K562 (cell line): ENCODE measurements around the gene FRAT2. TPM values are rescaled to one million over a fixed set of nuclear protein-coding genes. Genes with fewer than 3 reads are reported as not detected.

Experiments used
- BCOR ChIP-seq: fragments of 450-650 bp; IDR thresholded peaks from 2 replicates; pipeline ENCODE4 v1.6.1; 2016
- GTF2B ChIP-seq: IDR thresholded peaks from 2 replicates; pipeline ENCODE4 v1.6.1; 2011; ENCODE audit not compliant: insufficient read length; ENCODE audit errors: extremely low read depth
- KAT2B ChIP-seq: IDR thresholded peaks from one replicate; pipeline ENCODE4 v1.6.1; 2012; ENCODE audit warnings: low read depth, mild to moderate bottlenecking, control low read depth, inconsistent platforms, low read length, moderate library complexity
- MCM2 ChIP-seq: fragments of 450-650 bp; IDR thresholded peaks from 2 replicates; pipeline ENCODE4 v1.6.1; 2017; ENCODE audit warnings: low read depth, mild to moderate bottlenecking
- MTA2 ChIP-seq: fragments of 450-650 bp; IDR thresholded peaks from 2 replicates; pipeline ENCODE4 v1.6.1; 2016; ENCODE audit warnings: low read depth
- PHF8 ChIP-seq: fragments of 200-600 bp; sonication (generic); IDR thresholded peaks from 2 replicates; pipeline ENCODE4 v1.6.1; 2012; ENCODE audit warnings: mixed run types, mild to moderate bottlenecking, inconsistent platforms, low read length, moderate library complexity, borderline replicate concordance
- RBM15 ChIP-seq: fragments of 200-400 bp; formaldehyde crosslinking; IDR thresholded peaks from 2 replicates; pipeline ENCODE4 v1.6.1; 2018; ENCODE audit warnings: mild to moderate bottlenecking, low read length, moderate library complexity; ENCODE audit not compliant: insufficient read depth
- RNF2 ChIP-seq: sonication (generic); IDR thresholded peaks from 2 replicates; pipeline ENCODE4 v1.6.1; 2016
- ZEB2 ChIP-seq: fragments of 450-650 bp; IDR thresholded peaks from 2 replicates; pipeline ENCODE4 v1.6.1; 2016
- ZNF408 ChIP-seq: fragments of 250-450 bp; sonication (Bioruptor Pico); IDR thresholded peaks from 2 replicates; pipeline ENCODE4 v1.4.0; 2020; ENCODE audit warnings: low read depth, mild to moderate bottlenecking, moderate library complexity
- ZNF57 ChIP-seq: fragments of 450-650 bp; formaldehyde crosslinking; IDR thresholded peaks from 2 replicates; pipeline ENCODE4 v1.4.0; 2020; ENCODE audit warnings: mild to moderate bottlenecking, moderate library complexity
- polyA plus RNA-seq, 8 experiments: library from polyadenylated mRNA; depleted of rRNA in 4 of 8; stranded (reverse) in 5 of 8; unstranded in 3 of 8; fragments of >200 nt; fragmentation: Nextera tagmentation in 2 of 8; fragmentation: Illumina TruSeq in 1 of 8; extraction: Ambion mirVana in 2 of 8; extraction: Trizol in 1 of 8; gene quantifications; 2 replicates each; pipeline versions ENCODE4 v1.2.1 to v1.2.3, GENCODE V29; 2011 to 2014; ENCODE audit warnings: inconsistent platforms in 1 of 8, missing spikeins in 1 of 8
- total RNA-seq, 7 experiments: library from RNA; depleted of rRNA in 6 of 7; stranded (reverse); fragments of >200 nt in 6 of 7; fragmentation: Illumina TruSeq in 2 of 7; extraction: Trizol in 2 of 7; gene quantifications; 2 replicates each; pipeline versions ENCODE4 v1.2.1 to v1.2.3, GENCODE V29; 2011 to 2021; ENCODE audit warnings: low replicate concordance in 1 of 7
- TF ChIP-seq, protein P1 (sequence below): fragments of 450-650 bp; IDR thresholded peaks from 2 replicates; pipeline ENCODE4 v1.6.1; 2016; ENCODE audit warnings: mild to moderate bottlenecking, moderate library complexity

FRAT2 gene
- total and polyA plus RNA-seq, 9 of the 15 experiments (the other 6 are each of a cell fraction or from before 2014, with no cell fraction given) = 4.3 to 31.7 (median 19.5) TPM

- TF ChIP-seq, protein P1, sequence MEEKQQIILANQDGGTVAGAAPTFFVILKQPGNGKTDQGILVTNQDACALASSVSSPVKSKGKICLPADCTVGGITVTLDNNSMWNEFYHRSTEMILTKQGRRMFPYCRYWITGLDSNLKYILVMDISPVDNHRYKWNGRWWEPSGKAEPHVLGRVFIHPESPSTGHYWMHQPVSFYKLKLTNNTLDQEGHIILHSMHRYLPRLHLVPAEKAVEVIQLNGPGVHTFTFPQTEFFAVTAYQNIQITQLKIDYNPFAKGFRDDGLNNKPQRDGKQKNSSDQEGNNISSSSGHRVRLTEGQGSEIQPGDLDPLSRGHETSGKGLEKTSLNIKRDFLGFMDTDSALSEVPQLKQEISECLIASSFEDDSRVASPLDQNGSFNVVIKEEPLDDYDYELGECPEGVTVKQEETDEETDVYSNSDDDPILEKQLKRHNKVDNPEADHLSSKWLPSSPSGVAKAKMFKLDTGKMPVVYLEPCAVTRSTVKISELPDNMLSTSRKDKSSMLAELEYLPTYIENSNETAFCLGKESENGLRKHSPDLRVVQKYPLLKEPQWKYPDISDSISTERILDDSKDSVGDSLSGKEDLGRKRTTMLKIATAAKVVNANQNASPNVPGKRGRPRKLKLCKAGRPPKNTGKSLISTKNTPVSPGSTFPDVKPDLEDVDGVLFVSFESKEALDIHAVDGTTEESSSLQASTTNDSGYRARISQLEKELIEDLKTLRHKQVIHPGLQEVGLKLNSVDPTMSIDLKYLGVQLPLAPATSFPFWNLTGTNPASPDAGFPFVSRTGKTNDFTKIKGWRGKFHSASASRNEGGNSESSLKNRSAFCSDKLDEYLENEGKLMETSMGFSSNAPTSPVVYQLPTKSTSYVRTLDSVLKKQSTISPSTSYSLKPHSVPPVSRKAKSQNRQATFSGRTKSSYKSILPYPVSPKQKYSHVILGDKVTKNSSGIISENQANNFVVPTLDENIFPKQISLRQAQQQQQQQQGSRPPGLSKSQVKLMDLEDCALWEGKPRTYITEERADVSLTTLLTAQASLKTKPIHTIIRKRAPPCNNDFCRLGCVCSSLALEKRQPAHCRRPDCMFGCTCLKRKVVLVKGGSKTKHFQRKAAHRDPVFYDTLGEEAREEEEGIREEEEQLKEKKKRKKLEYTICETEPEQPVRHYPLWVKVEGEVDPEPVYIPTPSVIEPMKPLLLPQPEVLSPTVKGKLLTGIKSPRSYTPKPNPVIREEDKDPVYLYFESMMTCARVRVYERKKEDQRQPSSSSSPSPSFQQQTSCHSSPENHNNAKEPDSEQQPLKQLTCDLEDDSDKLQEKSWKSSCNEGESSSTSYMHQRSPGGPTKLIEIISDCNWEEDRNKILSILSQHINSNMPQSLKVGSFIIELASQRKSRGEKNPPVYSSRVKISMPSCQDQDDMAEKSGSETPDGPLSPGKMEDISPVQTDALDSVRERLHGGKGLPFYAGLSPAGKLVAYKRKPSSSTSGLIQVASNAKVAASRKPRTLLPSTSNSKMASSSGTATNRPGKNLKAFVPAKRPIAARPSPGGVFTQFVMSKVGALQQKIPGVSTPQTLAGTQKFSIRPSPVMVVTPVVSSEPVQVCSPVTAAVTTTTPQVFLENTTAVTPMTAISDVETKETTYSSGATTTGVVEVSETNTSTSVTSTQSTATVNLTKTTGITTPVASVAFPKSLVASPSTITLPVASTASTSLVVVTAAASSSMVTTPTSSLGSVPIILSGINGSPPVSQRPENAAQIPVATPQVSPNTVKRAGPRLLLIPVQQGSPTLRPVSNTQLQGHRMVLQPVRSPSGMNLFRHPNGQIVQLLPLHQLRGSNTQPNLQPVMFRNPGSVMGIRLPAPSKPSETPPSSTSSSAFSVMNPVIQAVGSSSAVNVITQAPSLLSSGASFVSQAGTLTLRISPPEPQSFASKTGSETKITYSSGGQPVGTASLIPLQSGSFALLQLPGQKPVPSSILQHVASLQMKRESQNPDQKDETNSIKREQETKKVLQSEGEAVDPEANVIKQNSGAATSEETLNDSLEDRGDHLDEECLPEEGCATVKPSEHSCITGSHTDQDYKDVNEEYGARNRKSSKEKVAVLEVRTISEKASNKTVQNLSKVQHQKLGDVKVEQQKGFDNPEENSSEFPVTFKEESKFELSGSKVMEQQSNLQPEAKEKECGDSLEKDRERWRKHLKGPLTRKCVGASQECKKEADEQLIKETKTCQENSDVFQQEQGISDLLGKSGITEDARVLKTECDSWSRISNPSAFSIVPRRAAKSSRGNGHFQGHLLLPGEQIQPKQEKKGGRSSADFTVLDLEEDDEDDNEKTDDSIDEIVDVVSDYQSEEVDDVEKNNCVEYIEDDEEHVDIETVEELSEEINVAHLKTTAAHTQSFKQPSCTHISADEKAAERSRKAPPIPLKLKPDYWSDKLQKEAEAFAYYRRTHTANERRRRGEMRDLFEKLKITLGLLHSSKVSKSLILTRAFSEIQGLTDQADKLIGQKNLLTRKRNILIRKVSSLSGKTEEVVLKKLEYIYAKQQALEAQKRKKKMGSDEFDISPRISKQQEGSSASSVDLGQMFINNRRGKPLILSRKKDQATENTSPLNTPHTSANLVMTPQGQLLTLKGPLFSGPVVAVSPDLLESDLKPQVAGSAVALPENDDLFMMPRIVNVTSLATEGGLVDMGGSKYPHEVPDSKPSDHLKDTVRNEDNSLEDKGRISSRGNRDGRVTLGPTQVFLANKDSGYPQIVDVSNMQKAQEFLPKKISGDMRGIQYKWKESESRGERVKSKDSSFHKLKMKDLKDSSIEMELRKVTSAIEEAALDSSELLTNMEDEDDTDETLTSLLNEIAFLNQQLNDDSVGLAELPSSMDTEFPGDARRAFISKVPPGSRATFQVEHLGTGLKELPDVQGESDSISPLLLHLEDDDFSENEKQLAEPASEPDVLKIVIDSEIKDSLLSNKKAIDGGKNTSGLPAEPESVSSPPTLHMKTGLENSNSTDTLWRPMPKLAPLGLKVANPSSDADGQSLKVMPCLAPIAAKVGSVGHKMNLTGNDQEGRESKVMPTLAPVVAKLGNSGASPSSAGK = no peak
- no peak for TF ChIP-seq ZNF57 (CRISPR knock-in tag)
- no peak for TF ChIP-seq GTF2B
- TF ChIP-seq ZNF408 (CRISPR knock-in tag) = no peak
- no peak for TF ChIP-seq RNF2
- no peak for TF ChIP-seq ZEB2
- no peak for TF ChIP-seq MTA2
- TF ChIP-seq KAT2B = no peak
- no peak for TF ChIP-seq BCOR
- TF ChIP-seq RBM15 = no peak
- TF ChIP-seq MCM2 = no peak
- TF ChIP-seq PHF8 = no peak
These were observed 31.3 kb upstream of the FRAT2 start (continued) for GRCh38 chr10:97365761-97366351.
